GM21423 (cell line): ENCODE data around the gene PTPN6.
"Not testable (repeated sequence)": the region's sequence is repeated elsewhere in the genome, so short reads cannot be mapped to it uniquely, and the experiment has no call there.

Source experiments
- ATAC-seq: cut with Tn5 transposase; IDR thresholded peaks from one replicate; pipeline ENCODE4 v1.9.1; 2021; ENCODE audit warnings: mild to moderate bottlenecking, moderate library complexity; ENCODE audit not compliant: unreplicated experiment

The PTPN6 gene

DNA sequence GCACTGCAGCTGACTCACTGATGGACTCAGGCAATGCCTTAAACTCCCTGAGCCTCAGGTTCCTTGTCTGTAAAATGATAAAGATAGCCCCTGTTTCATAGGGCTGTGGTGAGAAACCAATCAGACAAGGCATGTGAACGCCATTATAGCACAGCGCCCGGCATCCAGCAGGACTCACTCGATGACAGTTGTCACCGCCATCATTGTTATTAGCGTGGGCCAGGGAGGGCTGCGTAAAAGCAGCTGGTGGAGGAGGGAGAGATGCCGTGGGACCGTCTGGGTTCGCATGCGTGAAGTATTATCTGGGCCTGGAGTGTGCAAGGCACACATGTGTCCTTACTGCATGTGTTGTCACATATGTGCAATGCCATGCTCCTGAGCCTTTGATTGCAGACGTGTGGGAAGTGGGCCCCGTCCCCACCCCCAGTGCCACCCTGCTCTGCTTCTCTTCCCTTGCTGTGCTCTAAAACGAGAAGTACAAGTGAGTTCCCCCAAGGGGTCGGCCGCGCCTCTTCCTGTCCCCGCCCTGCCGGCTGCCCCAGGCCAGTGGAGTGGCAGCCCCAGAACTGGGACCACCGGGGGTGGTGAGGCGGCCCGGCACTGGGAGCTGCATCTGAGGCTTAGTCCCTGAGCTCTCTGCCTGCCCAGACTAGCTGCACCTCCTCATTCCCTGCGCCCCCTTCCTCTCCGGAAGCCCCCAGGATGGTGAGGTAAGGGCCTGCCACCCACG, at the start of gene PTPN6:
Gene PTPN6 (plus strand): TSS at position 546 of the 730 bp plus-strand sequence. CDS start 157 bp downstream, at position 703.
- peak; percentile 17 for ATAC-seq

DNA sequence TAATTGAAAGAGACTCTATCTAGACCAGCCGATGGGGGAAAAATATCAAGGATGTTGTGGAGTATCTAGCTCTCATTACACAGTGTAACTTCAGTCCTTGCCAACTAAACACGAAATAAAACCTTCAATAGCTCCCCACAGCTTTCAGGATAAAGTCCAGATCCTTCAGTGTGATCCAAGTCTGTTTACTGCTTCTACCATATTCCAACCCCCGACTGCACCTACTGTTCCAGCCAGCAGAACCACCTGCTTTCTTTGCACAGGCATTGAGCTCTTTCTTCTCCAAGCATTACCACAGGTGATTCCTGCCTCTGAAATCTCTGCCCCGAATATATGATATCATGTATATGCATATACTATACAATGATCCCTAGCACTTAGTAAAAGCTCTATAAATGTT, 48.7 kb upstream of the PTPN6 start:
- no peak for ATAC-seq

GRCh38 chr12:6903722-6904121, 47.4 kb upstream of the PTPN6 start:
- no peak for ATAC-seq

DNA sequence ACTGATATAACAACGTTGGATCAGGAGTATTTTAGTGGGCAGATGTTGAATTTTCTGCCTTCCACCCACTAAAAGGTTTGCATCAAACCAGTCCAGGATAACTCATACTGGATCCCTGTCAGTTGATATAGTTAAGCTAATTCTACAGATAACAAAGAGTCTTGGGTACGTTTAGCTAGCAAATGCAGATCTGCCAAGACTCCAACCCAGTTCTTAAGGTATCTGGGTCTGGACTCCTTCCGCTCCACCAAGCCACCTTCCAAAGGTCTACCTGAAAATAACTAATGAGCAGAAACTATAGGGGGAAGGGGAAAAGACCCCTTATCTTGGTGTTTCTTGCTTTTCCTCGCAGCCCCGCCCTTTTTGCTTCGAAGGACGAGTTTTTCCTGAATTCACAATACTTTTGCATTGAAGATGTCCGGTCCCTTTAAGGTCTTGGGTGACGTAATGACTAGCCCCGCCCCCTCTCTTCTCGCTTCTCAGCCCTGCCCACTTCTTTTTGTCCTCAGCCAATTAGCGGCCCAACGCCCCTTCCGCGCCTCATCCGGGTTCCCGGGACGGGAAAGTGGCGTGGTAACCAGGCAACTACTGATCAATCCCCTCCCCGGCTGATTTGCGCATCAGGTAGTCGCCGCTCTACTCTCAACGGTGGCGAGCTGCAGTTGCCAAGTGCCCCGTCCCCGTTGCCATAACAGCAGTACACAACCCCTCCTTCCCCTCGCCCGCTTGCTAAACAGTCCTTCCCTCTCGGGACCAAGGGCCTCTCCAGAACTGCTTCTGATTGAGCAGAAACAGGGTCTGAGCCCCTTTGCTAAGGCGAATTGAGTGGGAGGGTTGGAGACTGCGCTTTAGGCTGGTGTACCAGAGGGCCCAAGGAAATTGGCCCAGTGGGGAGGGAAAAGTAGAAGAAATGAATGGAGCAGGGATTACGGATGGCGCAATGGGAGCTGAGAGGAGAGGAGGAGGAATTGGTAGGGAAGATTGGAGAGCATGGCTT, 46.6 kb upstream of the PTPN6 start, which contains the start of gene LRRC23:
Gene LRRC23 (plus strand): TSS at position 543 of the 997 bp plus-strand sequence. CDS start 812 bp downstream, outside the sequence.
- peak; percentile 96 for ATAC-seq

- no peak for ATAC-seq
Measured at GRCh38 chr12:6905414-6906040, 45.6 kb upstream of the PTPN6 start.

DNA sequence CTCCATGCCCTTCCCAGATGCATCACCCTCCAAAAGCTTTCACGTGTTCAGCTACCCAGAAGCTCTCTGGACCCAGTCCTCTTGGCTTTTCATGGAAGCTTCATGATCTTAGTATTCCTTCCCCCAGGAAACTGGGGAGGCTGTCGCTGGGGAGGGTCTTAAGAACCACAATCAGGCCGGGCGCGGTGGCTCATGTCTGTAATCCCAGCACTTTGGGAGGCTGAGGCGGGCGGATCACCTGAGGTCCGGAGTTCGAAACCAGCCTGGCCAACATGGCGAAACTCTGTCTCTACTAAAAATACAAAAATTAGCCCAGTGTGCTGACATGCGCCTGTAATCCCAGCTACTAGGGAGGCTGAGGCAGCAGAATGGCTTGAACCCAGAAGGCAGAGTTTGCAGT, 43.0 kb upstream of the PTPN6 start:
- not testable (repeated sequence) for ATAC-seq

DNA sequence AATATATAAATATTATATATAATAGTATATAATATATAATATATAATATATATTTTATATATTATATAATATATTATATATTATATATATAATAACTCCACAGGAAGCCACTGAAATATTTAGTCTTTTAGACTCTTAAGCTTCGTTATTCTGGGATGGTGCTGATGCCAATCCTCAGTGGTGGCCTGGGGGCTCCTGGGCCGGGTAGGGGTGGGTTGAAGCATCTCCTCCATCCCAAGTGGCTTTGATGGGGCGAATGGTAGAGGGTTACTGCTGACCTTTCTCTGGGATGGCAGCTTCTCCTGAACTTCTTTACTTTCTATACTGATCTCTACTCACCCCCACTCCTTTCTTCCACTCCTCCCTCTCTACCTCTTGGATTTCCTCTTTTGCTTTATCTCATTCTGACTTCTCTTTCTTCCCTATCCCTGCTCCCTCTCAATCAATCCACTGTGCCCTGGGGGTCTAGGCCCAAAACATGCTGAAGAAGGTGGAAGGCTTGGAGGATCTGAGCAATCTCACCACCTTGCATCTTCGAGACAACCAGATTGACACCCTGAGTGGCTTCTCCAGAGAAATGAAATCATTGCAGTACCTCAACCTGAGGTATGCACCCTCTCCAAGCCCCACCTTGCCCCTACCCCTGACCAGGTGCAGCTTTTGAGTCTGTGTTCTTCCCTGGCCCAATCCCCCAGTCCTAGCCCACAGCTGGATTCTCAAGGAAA, 41.6 kb upstream of the PTPN6 start:
- ATAC-seq: no peak

DNA sequence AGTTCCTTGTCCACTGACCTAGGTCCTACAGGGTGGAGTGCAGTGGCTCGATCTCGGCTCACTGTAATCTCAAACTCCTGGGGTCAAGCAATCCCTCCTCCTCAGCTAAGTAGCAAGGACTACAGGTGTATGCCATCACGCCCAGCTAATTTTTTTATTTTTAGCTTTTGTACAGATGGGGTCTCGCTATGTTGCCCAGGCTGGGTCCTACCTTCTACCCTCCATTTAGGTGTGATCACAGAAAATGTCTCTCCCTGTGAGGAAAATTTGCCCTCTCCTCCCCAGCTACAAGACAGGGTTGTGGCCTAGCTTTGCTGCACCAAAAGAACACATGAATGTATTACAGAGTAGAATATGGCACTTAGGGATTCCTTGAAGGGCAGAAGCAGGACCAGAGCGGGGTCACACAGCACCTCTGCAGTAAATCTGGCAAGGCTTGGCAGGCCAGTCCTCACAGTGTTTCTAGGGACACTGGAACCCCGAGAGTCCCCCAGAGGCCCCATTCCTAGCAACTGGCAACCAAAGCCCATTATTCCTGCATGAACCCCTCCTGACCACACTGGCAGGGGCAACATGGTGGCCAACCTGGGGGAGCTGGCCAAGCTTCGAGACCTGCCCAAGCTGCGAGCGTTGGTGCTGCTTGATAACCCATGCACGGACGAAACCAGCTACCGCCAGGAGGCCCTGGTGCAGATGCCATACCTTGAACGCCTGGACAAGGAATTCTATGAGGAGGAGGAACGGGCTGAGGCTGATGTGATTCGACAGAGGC, 38.8 kb upstream of the PTPN6 start:
- ATAC-seq: no peak

DNA sequence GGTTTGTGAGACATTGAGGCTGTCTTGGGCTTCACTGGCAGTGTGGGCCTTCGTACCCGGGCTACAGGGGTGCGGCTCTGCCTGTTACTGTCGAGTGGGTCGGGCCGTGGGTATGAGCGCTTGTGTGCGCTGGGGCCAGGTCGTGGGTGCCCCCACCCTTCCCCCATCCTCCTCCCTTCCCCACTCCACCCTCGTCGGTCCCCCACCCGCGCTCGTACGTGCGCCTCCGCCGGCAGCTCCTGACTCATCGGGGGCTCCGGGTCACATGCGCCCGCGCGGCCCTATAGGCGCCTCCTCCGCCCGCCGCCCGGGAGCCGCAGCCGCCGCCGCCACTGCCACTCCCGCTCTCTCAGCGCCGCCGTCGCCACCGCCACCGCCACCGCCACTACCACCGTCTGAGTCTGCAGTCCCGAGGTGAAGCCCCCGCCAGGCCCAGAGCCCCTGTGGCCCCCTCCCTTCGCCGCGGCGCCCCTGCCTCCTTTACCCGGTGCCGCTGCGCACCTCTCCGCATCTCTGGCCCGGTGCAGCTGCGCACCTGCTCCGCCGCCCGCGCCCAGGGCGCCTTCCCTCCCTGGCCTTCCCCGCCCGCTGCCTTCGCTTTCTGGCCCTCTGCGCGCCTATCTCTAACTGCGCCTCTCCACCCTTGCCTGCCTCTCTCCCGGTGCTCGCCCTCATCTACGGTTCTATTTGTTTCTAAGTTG, 36.8 kb upstream of the PTPN6 start, which contains the start of gene ENO2:
Gene ENO2 (plus strand): TSS at position 335 of the 701 bp plus-strand sequence. CDS start 1,253 bp downstream, outside the sequence.
- peak; percentile 78 for ATAC-seq

DNA sequence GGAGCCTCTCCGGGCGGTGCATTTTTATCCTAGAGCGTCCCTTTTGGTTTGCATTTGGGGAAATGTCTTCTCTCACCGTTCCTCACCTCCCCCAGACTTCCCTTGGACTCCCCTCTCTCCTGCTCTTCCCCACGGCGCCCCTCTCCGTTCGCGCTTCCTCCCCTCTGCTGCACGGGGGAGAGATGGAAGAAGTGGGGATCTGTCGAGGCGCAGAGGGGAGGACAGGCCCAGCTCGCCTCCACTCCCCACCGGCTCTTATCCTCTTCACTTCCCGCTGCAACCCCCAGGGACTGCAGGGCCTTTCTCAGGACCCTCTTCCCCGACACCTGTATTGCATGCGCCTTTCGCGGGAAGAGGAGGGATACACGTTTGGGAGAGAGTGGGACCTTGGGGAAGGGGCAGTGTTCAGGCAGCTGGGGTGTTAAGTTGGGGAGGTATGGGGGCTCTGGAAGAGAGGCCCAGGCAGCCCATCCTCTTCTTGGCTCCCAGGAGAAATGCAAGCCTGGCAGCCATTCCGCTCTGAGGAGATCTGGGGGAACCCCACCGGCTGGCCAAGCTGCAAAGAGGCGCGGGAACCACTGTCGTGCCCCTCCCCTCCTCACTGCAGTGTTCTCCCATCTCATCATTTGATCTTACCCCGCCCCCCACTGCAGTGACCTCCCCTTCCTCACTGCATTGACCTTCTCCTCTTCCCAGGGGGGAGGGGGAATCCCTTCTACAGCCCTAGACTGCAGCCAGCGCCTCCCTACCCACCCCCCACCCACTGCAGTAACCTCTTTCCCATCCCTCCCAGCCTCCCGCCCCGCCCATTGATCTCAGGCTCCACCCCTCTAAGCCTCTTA, 36.0 kb upstream of the PTPN6 start:
- no peak for ATAC-seq

- no peak for ATAC-seq
Measured at GRCh38 chr12:6915789-6916285, 35.3 kb upstream of the PTPN6 start.

DNA sequence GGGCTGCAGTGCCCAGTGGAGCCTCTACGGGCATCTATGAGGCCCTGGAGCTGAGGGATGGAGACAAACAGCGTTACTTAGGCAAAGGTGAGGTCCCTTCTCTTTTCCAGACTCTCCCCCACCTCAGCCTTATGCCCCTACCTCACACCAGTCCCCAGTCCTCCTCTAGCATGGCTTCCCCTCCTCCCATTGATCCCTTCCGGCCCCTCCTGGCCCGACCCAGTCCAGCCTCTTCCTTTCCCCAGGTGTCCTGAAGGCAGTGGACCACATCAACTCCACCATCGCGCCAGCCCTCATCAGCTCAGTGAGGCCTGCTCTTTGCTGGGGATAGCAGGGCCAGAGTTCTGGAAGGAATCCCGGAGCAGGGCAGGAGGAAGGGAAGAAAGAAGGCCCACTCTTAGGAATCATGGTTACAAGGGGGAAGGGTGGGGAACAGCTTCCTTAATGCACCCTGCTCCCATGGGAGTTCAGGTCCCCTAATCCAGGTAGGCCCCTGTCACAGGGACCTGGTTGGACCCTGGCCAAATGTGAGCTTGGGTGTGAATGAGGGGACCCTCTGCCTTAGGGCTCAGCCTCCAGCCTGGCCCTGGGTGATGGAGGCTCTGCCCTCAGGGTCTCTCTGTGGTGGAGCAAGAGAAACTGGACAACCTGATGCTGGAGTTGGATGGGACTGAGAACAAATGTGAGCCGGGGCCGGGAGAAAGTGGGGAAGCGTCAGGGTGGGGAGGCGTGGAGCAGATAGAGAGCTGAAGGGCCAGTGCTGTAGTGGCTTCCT, 34.5 kb upstream of the PTPN6 start:
- ATAC-seq: no peak

DNA sequence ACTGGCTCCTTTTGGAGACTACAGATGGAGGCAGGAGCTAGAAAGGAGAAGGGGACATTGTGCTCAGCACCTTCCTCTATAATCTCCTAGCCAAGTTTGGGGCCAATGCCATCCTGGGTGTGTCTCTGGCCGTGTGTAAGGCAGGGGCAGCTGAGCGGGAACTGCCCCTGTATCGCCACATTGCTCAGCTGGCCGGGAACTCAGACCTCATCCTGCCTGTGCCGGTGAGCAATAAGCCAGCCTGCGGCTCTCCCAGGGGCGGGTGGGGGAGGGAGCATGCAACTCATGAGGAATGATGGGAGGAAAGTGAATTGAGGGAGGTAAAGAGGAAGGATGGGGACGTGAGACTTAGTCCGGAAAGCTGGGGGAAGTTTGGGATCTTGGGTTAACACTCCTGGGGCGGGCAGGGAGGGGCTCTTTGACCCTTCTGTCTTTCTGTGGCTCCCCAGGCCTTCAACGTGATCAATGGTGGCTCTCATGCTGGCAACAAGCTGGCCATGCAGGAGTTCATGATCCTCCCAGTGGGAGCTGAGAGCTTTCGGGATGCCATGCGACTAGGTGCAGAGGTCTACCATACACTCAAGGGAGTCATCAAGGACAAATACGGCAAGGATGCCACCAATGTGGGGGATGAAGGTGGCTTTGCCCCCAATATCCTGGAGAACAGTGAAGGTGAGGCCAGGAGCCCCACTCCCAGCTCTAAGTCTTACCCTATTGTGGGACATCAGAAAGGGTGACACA, 33.5 kb upstream of the PTPN6 start:
- ATAC-seq: no peak

- no peak for ATAC-seq
Measured at GRCh38 chr12:6919588-6919987, 31.6 kb upstream of the PTPN6 start.

DNA sequence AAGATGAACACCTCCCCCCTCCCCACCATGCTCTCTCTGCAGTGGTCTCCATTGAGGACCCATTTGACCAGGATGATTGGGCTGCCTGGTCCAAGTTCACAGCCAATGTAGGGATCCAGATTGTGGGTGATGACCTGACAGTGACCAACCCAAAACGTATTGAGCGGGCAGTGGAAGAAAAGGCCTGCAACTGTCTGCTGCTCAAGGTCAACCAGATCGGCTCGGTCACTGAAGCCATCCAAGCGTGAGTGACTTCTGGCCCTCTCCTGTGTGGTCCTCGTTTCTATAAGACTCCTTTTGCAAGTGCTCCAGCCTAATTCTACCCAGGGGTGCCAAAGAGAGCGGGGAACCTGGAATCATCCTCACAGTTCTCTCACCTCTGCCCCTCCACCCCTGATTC, 29.6 kb upstream of the PTPN6 start:
- no peak for ATAC-seq
